GM12874 (cell line): Measurements from ENCODE around the gene PLG.

Source experiments
- CTCF ChIP-seq: IDR thresholded peaks from 2 replicates; pipeline ENCODE4 v1.5.1; 2011; ENCODE audit warnings: low read depth, mild to moderate bottlenecking, control low read depth, low read length, moderate library complexity; ENCODE audit not compliant: insufficient read depth

Gene PLG

GRCh38 chr6:160781298-160781697, 79.3 kb downstream of the PLG start:
- TF ChIP-seq CTCF = no peak

DNA sequence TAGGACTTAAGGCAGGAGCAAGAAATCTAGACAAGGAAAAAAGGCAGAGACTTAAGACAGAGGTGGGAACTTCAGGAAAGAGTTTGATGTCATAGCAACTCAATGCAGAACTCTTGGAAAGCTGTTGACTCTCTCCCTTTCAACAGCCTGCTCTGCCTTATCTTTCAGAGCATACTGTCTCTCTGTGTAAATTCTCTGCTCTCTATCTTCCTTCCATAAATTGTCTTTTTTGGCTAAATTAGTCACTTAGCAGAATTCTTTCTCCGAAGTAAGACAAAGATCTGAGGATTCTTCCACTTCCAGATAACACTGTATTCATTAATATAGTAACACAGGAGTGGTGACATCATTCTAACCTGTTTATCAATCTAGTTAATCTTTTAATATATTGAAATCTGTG, 80.2 kb downstream of the PLG start:
- TF ChIP-seq CTCF = no peak

DNA sequence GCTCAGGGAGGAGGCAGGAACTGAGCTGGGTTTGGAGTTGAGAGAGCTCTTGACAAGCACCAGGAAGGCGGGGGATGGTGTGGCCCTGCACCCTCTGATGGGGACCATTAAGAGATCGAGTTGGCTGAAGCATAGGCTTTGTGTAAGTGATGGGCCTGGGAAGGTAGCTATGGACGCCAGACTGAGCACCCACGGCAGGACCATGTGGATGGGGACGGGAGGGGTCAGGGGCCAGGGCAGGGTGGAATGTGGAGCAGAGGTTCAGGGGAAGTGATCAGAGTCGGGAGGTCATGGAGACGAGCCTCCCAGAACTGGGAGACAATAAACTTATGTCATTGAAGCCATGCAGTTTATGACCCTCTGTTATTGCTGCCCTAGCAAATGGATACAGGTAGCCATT, 81.7 kb downstream of the PLG start:
- no peak for TF ChIP-seq CTCF

DNA sequence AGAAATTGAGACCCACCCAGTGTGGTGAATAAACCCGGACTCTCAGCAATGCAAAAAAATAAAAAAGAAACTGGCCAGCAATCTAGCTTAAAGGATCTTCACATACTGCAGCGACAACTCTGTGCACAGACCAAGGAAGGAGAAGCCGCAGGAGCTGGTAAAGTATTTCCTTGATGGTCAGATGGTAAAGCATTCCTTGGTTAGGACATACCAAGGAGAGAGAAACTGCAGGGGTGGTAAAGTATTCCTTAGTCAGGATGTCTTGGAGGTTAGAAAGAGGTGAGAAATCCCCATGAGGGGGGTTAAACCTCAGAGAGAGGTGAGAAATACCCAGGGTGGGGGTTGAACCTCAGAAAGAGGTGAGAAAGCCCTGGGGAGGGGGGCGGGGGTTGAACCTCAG, 86.8 kb downstream of the PLG start:
- no peak for TF ChIP-seq CTCF

GRCh38 chr6:160789263-160790027, 87.4 kb downstream of the PLG start:
- no peak for TF ChIP-seq CTCF

GRCh38 chr6:160790028-160790792, 88.2 kb downstream of the PLG start:
- TF ChIP-seq CTCF = no peak

DNA sequence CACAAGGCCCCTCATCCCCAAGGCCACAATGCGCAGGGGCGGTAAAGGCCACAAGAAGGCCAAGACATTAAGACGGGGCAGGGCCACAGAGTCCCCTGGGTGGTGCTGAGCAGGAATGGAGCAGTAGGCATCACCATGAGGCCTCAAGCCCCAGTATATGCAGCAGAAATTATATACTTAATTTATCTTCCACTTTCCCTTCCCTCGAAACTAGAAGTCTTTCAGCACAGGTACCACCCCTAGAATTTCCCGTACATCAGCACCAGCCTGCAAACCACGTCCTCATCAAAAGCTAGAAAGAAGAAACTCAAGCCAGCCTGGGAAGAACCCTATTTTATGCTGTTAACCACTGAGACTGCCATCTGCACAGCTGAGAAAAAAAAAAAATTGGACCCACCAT, 89.4 kb downstream of the PLG start:
- TF ChIP-seq CTCF = no peak
